Stimulated activated naive B cell treated with anti-CD40 and anti-IgM and Interleukin-4, amounts not matched to agents 10 μg/mL and 1 μg/mL and 100 μg/mL, for 72 hours (primary cell): ENCODE results near the gene RBM33.
A peak's percentile ranks its signal among the peaks of the same experiment; 100 is the strongest.

ENCODE experiments used
- ATAC-seq, 2 donors: fragments of 150-1000 bp; cut with Tn5 transposase; replicated peaks; 2 replicates each; pipeline ENCODE4 v1.10.0; 2021; ENCODE audit warnings: moderate library complexity in 1 of 2
- DNase-seq: peaks from one replicate; pipeline ENCODE4 v3.0.0; 2021
- H3K27ac Mint-ChIP-seq: one replicate; pipeline ENCODE4 v1.8.0; 2022; ENCODE audit warnings: mild to moderate bottlenecking, mixed read lengths
- H3K27me3 Mint-ChIP-seq, 2 donors: one replicate each; pipeline ENCODE4 v1.8.0; 2022; ENCODE audit warnings: mixed read lengths in 2 of 2
- H3K36me3 Mint-ChIP-seq, 2 donors: one replicate each; pipeline ENCODE4 v1.8.0; 2022; ENCODE audit warnings: mixed read lengths in 2 of 2, mild to moderate bottlenecking in 1 of 2
- H3K4me1 Mint-ChIP-seq, 2 donors: one replicate each; pipeline ENCODE4 v1.8.0; 2022; ENCODE audit warnings: mixed read lengths in 2 of 2, mild to moderate bottlenecking in 1 of 2
- H3K4me3 Mint-ChIP-seq, 2 donors: one replicate each; pipeline ENCODE4 v1.8.0; 2022; ENCODE audit warnings: mild to moderate bottlenecking in 2 of 2, mixed read lengths in 2 of 2, moderate library complexity in 1 of 2
- H3K9me3 Mint-ChIP-seq, 2 donors: one replicate each; pipeline ENCODE4 v1.8.0; 2022; ENCODE audit warnings: mixed read lengths in 2 of 2, mild to moderate bottlenecking in 1 of 2

Gene RBM33

GRCh38 chr7:155644178-155644970 is at the start of gene RBM33:
RBM33 (plus strand) TSS chr7:155644661; CDS start chr7:155644877, 216 bp downstream.
- peak; percentile 89 for ATAC-seq
- Mint-ChIP-seq H3K4me1 (peaks cover 18 to 51% of the 10 kb centered on the region in 2 donors), H3K4me3 (peak within 1 kb of the TSS; percentile 92 to 97), H3K36me3 (peaks cover 48 to 68% of the 10 kb centered on the region in 2 donors), H3K27ac (peak within 1 kb of the TSS; percentile 99), H3K27me3 (no peaks in the 10 kb centered on the region), H3K9me3 (peaks cover 5 to 10% of the 10 kb centered on the region in 2 donors)
- peak; percentile 80 for DNase-seq

- no peak overlapping the region for H3K4me3 Mint-ChIP-seq
- H3K27ac Mint-ChIP-seq: no peak overlapping the region
- H3K4me1 Mint-ChIP-seq: peaks cover 0 to 2% of the 10 kb centered on the region in 2 donors
- no peak for DNase-seq
- H3K36me3 Mint-ChIP-seq: no peaks in the 10 kb centered on the region
- no peak for ATAC-seq
- peaks cover 16 to 33% of the 10 kb centered on the region in 2 donors for H3K27me3 Mint-ChIP-seq
- no peaks in the 10 kb centered on the region for H3K9me3 Mint-ChIP-seq
These were observed 49.5 kb upstream of the RBM33 start for GRCh38 chr7:155594961-155595366.

- no peak overlapping the region for H3K27ac Mint-ChIP-seq
- H3K27me3 Mint-ChIP-seq: peaks cover 18 to 39% of the 10 kb centered on the region in 2 donors
- ATAC-seq (no peak), DNase-seq (no peak)
- H3K36me3 Mint-ChIP-seq: no peaks in the 10 kb centered on the region
- H3K9me3 Mint-ChIP-seq: no peaks in the 10 kb centered on the region
- H3K4me3 Mint-ChIP-seq: no peak overlapping the region
- peaks cover 0 to 2% of the 10 kb centered on the region in 2 donors for H3K4me1 Mint-ChIP-seq
These were observed 46.7 kb upstream of the RBM33 start for GRCh38 chr7:155597753-155598140.

- H3K9me3 Mint-ChIP-seq: no peaks in the 10 kb centered on the region
- no peak overlapping the region for H3K4me3 Mint-ChIP-seq
- peaks cover 0 to 2% of the 10 kb centered on the region in 2 donors for H3K4me1 Mint-ChIP-seq
- peaks cover 24 to 45% of the 10 kb centered on the region in 2 donors for H3K27me3 Mint-ChIP-seq
- ATAC-seq: peak; percentile 81 to 88
- no peak overlapping the region for H3K27ac Mint-ChIP-seq
- H3K36me3 Mint-ChIP-seq: no peaks in the 10 kb centered on the region
- DNase-seq: peak; percentile 57
These were observed 45.7 kb upstream of the RBM33 start for GRCh38 chr7:155598810-155599210.

GRCh38 chr7:155602156-155602555 is 42.3 kb upstream of the RBM33 start:
- DNase-seq: no peak
- peaks cover 24 to 34% of the 10 kb centered on the region in 2 donors for H3K27me3 Mint-ChIP-seq
- H3K27ac Mint-ChIP-seq: no peak overlapping the region
- no peak for ATAC-seq
- no peak overlapping the region for H3K4me3 Mint-ChIP-seq
- H3K9me3 Mint-ChIP-seq: no peaks in the 10 kb centered on the region
- no peaks in the 10 kb centered on the region for H3K36me3 Mint-ChIP-seq
- peaks cover 0 to 2% of the 10 kb centered on the region in 2 donors for H3K4me1 Mint-ChIP-seq

- ATAC-seq: no peak
- H3K27ac Mint-ChIP-seq: no peak overlapping the region
These were observed 41.7 kb upstream of the RBM33 start for GRCh38 chr7:155602750-155603149.

GRCh38 chr7:155603205-155603857 is 41.1 kb upstream of the RBM33 start:
- no peaks in the 10 kb centered on the region for H3K36me3 Mint-ChIP-seq
- peaks cover 24 to 34% of the 10 kb centered on the region in 2 donors for H3K27me3 Mint-ChIP-seq
- no peaks in the 10 kb centered on the region for H3K9me3 Mint-ChIP-seq
- H3K27ac Mint-ChIP-seq: no peak overlapping the region
- no peak overlapping the region for H3K4me3 Mint-ChIP-seq
- peaks cover 0 to 2% of the 10 kb centered on the region in 2 donors for H3K4me1 Mint-ChIP-seq
- ATAC-seq (no peak), DNase-seq (no peak)

More at GRCh38 chr7:155602750-155603149, 41.7 kb upstream of the RBM33 start:
- DNase-seq: no peak
- Mint-ChIP-seq H3K4me1 (peaks cover 0 to 2% of the 10 kb centered on the region in 2 donors), H3K9me3 (no peaks in the 10 kb centered on the region), H3K36me3 (no peaks in the 10 kb centered on the region), H3K4me3 (no peak overlapping the region), H3K27me3 (peaks cover 24 to 34% of the 10 kb centered on the region in 2 donors)

GRCh38 chr7:155603858-155604503 is 40.5 kb upstream of the RBM33 start:
- Mint-ChIP-seq H3K36me3 (no peaks in the 10 kb centered on the region), H3K4me1 (no peaks in the 10 kb centered on the region), H3K9me3 (no peaks in the 10 kb centered on the region), H3K27me3 (peaks cover 17 to 28% of the 10 kb centered on the region in 2 donors), H3K27ac (no peak overlapping the region), H3K4me3 (no peak overlapping the region)
- ATAC-seq: no peak
- no peak for DNase-seq

- no peak overlapping the region for H3K4me3 Mint-ChIP-seq
- H3K4me1 Mint-ChIP-seq: peaks cover under 1 to 2% of the 10 kb centered on the region in 2 donors
- no peak overlapping the region for H3K27ac Mint-ChIP-seq
- no peaks in the 10 kb centered on the region for H3K36me3 Mint-ChIP-seq
- ATAC-seq (no peak), DNase-seq (no peak)
- H3K9me3 Mint-ChIP-seq: no peaks in the 10 kb centered on the region
- H3K27me3 Mint-ChIP-seq: peaks cover 13 to 23% of the 10 kb centered on the region in 2 donors
These were observed 39.9 kb upstream of the RBM33 start for GRCh38 chr7:155604504-155604997.

- no peak for DNase-seq
- Mint-ChIP-seq H3K4me1 (peaks cover 11 to 18% of the 10 kb centered on the region in 2 donors), H3K36me3 (no peaks in the 10 kb centered on the region), H3K27me3 (peaks cover 12 to 16% of the 10 kb centered on the region in 2 donors), H3K9me3 (no peaks in the 10 kb centered on the region), H3K4me3 (no peak overlapping the region), H3K27ac (no peak overlapping the region)
- ATAC-seq: no peak
These were observed 35.3 kb upstream of the RBM33 start for GRCh38 chr7:155609185-155609584.

GRCh38 chr7:155610633-155611193 is 33.7 kb upstream of the RBM33 start:
- H3K27me3 Mint-ChIP-seq: peaks cover 12 to 16% of the 10 kb centered on the region in 2 donors
- DNase-seq (no peak), ATAC-seq (no peak)
- H3K9me3 Mint-ChIP-seq: peaks cover 8 to 10% of the 10 kb centered on the region in 2 donors
- H3K4me1 Mint-ChIP-seq: peaks cover 11 to 18% of the 10 kb centered on the region in 2 donors
- H3K27ac Mint-ChIP-seq: no peak overlapping the region
- H3K4me3 Mint-ChIP-seq: no peak overlapping the region
- H3K36me3 Mint-ChIP-seq: peaks cover 8 to 9% of the 10 kb centered on the region in 2 donors

GRCh38 chr7:155611808-155612447 is 32.5 kb upstream of the RBM33 start:
- ATAC-seq (no peak), DNase-seq (no peak)
- Mint-ChIP-seq H3K36me3 (peaks cover 13 to 15% of the 10 kb centered on the region in 2 donors), H3K27ac (no peak overlapping the region), H3K4me3 (no peak overlapping the region), H3K9me3 (peaks cover 8 to 15% of the 10 kb centered on the region in 2 donors), H3K27me3 (peaks cover 12 to 16% of the 10 kb centered on the region in 2 donors), H3K4me1 (peaks cover 11 to 18% of the 10 kb centered on the region in 2 donors)

GRCh38 chr7:155612658-155613057 is 31.8 kb upstream of the RBM33 start:
- Mint-ChIP-seq H3K4me3 (no peak overlapping the region), H3K4me1 (peaks cover 11 to 18% of the 10 kb centered on the region in 2 donors), H3K27me3 (peaks cover 12 to 16% of the 10 kb centered on the region in 2 donors), H3K9me3 (peaks cover 8 to 16% of the 10 kb centered on the region in 2 donors), H3K27ac (no peak overlapping the region), H3K36me3 (peaks cover 13 to 15% of the 10 kb centered on the region in 2 donors)
- DNase-seq: no peak
- no peak for ATAC-seq
